Prostate gland (tissue), 2 donors: ENCODE data around the gene RNF208.

Experiments used
- CTCF ChIP-seq, 4 experiments: fragments of 200-600 bp in 2 of 4; fragments of 450-650 bp in 2 of 4; sonication (generic) in 2 of 4; IDR thresholded peaks; 1 replicate in 3 of 4; 2 replicates in 1 of 4; pipeline ENCODE4 v1.5.1; 2016 to 2019; ENCODE audit warnings: antibody characterized with exemption in 4 of 4, mild to moderate bottlenecking in 2 of 4, moderate library complexity in 2 of 4
- POLR2A ChIP-seq: fragments of 450-650 bp; IDR thresholded peaks from one replicate; pipeline ENCODE4 v1.6.1; 2016; ENCODE audit warnings: antibody characterized with exemption, mild to moderate bottlenecking
- POLR2AphosphoS5 ChIP-seq: sonication (generic); formaldehyde crosslinking; IDR thresholded peaks from one replicate; pipeline ENCODE4 v1.6.1; 2017; ENCODE audit warnings: antibody characterized with exemption

GRCh38 chr9:137230705-137231371, 8.8 kb upstream of the RNF208 start, which contains the start of gene SLC34A3:
- TF ChIP-seq CTCF (IDR thresholded peaks at IDR 0.05) (no peak), POLR2A (no peak), POLR2AphosphoS5 (no peak)
